ENCODE measurements around the gene HSPA1L. TPM values are rescaled to one million over a fixed set of nuclear protein-coding genes. Genes with fewer than 3 reads are reported as not detected.
"Not testable (repeated sequence)": the region's sequence is repeated elsewhere in the genome, so short reads cannot be mapped to it uniquely, and the experiment has no call there.

Gene HSPA1L
- total RNA-seq, 4 donors from 2014 or later, result 0.88 to 1.7 (median 1.5) TPM; not detected in 1

GRCh38 chr6:31861150-31861549 lies 46.1 kb upstream of the HSPA1L start:
- Histone ChIP-seq H3K4me1 (peaks cover 0 to 17% (median 2%) of the 10 kb centered on the region in 4 donors), H3K4me3 (no peak overlapping the region), H3K27ac (no peak overlapping the region), H3K27me3 (no peaks in the 10 kb centered on the region), H3K36me3 (peaks cover 0 to 31% (median 0%) of the 10 kb centered on the region in 3 donors), H3K9me3 (no peaks in the 10 kb centered on the region)
- DNase-seq, result no peak
- TF ChIP-seq, protein P1, sequence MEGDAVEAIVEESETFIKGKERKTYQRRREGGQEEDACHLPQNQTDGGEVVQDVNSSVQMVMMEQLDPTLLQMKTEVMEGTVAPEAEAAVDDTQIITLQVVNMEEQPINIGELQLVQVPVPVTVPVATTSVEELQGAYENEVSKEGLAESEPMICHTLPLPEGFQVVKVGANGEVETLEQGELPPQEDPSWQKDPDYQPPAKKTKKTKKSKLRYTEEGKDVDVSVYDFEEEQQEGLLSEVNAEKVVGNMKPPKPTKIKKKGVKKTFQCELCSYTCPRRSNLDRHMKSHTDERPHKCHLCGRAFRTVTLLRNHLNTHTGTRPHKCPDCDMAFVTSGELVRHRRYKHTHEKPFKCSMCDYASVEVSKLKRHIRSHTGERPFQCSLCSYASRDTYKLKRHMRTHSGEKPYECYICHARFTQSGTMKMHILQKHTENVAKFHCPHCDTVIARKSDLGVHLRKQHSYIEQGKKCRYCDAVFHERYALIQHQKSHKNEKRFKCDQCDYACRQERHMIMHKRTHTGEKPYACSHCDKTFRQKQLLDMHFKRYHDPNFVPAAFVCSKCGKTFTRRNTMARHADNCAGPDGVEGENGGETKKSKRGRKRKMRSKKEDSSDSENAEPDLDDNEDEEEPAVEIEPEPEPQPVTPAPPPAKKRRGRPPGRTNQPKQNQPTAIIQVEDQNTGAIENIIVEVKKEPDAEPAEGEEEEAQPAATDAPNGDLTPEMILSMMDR (IDR thresholded peaks at IDR 0.05), result no peak
- no peak for TF ChIP-seq POLR2A (IDR thresholded peaks at IDR 0.05)

DNA sequence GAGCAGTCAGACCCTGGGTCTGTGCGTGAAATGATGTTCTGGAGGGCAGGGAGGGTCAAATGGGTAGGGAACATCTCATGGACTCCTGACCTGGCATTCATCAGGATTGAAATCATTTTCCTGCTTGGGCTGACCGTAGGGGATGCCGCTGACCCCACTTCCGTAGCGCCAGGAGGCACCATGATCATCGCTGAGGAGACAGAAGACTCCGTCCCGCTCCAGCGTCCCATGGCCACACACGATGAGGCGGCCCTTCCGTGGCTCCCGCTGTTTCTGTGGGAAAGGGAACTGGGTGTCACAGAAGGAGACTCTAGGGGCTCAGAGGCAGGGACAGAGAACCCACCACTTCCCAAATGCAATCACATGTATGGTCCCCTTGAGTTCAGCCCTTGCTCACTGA lies 45.3 kb upstream of the HSPA1L start:
- Histone ChIP-seq H3K27me3 (no peaks in the 10 kb centered on the region), H3K9me3 (no peaks in the 10 kb centered on the region), H3K36me3 (peaks cover 0 to 29% (median 0%) of the 10 kb centered on the region in 3 donors), H3K27ac (no peak overlapping the region), H3K4me1 (peaks cover 0 to 17% (median 2%) of the 10 kb centered on the region in 4 donors), H3K4me3 (no peak overlapping the region)
- DNase-seq, result no peak
- TF ChIP-seq POLR2A (IDR thresholded peaks at IDR 0.05), result no peak
- TF ChIP-seq, protein P1 (IDR thresholded peaks at IDR 0.05), result no peak

- Histone ChIP-seq H3K4me3 (no peak overlapping the region), H3K4me1 (peaks cover 0 to 17% (median 2%) of the 10 kb centered on the region in 4 donors), H3K9me3 (no peaks in the 10 kb centered on the region), H3K27me3 (no peaks in the 10 kb centered on the region), H3K27ac (no peak overlapping the region), H3K36me3 (peaks cover 0 to 29% (median 0%) of the 10 kb centered on the region in 3 donors)
- no peak for DNase-seq
- TF ChIP-seq, protein P1 (IDR thresholded peaks at IDR 0.05), result no peak
- TF ChIP-seq POLR2A (IDR thresholded peaks at IDR 0.05), result no peak
These were observed 44.8 kb upstream of the HSPA1L start for GRCh38 chr6:31859923-31860322.

DNA sequence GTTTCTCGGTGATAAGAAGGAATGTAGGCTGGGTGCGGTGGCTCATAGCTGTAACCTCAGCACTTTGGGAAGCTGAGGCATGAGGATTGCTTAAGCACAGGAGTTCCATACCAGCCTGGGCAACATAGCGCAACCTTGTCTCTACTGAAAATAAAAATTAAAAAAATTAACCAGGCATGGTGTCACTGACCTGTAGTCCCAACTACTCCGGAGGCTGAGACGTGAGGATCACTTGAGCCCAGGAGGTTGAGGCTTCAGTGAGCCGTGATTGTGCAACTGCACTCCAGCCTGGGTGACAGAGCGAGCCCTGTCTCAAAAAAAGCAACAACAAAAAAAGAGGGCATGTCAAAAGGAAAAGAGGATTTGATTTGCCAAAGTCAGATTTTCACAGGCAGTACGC lies 43.6 kb upstream of the HSPA1L start:
- no peak overlapping the region for H3K4me3 ChIP-seq
- TF ChIP-seq, protein P1 (IDR thresholded peaks at IDR 0.05), result no peak
- no peak for TF ChIP-seq POLR2A (IDR thresholded peaks at IDR 0.05)
- H3K27me3 ChIP-seq, result no peaks in the 10 kb centered on the region
- no peak overlapping the region for H3K27ac ChIP-seq
- peaks cover 0 to 29% (median 0%) of the 10 kb centered on the region in 3 donors for H3K36me3 ChIP-seq
- no peaks in the 10 kb centered on the region for H3K9me3 ChIP-seq
- DNase-seq, result no peak
- peaks cover 0 to 11% (median 0%) of the 10 kb centered on the region in 4 donors for H3K4me1 ChIP-seq

GRCh38 chr6:31857774-31858173 lies 42.7 kb upstream of the HSPA1L start:
- H3K9me3 ChIP-seq, DNase-seq, H3K27ac ChIP-seq, H3K4me3 ChIP-seq, H3K27me3 ChIP-seq, H3K4me1 ChIP-seq: not testable (repeated sequence)
- peaks cover 0 to 29% (median 0%) of the 10 kb centered on the region in 3 donors for H3K36me3 ChIP-seq

DNA sequence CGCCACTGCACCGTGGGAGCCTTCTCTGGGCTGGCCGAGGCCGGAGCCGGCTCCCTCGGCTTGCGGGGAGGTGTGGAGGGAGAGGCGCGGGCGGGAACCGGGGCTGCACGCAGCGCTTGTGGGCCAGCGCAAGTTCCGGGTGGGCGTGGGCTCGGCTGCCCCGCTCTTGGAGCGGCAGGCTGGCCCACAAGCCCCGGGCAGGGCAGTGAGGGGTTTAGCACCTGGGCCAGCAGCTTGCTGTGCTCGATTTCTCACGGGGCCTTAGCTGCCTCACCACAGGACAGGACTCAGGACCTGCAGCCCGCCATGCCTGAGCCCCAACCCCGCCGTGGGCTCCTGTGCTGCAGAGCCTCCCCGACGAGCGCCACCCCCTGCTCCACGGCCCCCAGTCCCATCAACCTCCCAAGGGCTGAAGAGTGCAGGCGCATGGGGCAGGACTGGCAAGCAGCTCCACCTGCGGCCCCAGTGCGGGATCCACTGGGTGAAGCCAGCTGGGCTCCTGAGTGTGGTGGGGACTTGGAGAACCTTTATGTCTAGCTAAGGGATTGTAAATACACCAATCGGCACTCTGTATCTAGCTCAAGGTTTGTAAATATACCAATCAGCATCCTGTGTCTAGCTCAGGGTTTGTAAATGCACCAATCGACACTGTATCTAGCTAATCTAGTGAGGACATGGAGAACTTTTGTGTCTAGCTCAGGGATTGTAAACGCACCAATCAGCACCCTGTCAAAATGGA lies 37.1 kb upstream of the HSPA1L start:
- H3K36me3 ChIP-seq, H3K27me3 ChIP-seq, H3K27ac ChIP-seq, DNase-seq, H3K4me1 ChIP-seq, H3K9me3 ChIP-seq, H3K4me3 ChIP-seq: not testable (repeated sequence)

DNA sequence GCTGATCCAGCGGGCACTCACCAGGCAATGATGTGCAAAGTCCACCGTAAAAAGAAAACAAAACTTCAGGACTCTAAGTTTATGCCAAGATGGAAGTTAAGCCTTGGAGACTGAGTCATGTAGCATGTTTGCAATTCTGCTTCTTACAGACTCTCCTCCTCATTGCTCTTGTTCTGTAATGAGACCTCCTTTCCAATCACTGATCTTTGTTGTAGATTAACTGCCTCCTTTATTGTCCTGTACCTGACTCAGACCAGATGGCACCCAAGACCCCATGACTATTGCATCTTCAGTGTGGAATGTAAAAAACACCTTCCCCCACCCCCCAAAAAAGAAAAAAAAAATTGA lies 36.4 kb upstream of the HSPA1L start:
- no peak for TF ChIP-seq POLR2A (IDR thresholded peaks at IDR 0.05)
- TF ChIP-seq, protein P1 (IDR thresholded peaks at IDR 0.05), result no peak
- H3K4me1 ChIP-seq, result no peaks in the 10 kb centered on the region
- DNase-seq, result no peak
- no peak overlapping the region for H3K4me3 ChIP-seq
- H3K27me3 ChIP-seq, result no peaks in the 10 kb centered on the region
- no peaks in the 10 kb centered on the region for H3K36me3 ChIP-seq
- no peak overlapping the region for H3K27ac ChIP-seq
- H3K9me3 ChIP-seq, result no peaks in the 10 kb centered on the region
